ENCODE measurements around the gene KANK3. TPM values are rescaled to one million over a fixed set of nuclear protein-coding genes. Genes with fewer than 3 reads are reported as not detected.

The KANK3 gene
- total and polyA plus RNA-seq, 10 of the 15 experiments (the other 5 are each of a cell fraction or from before 2014, with no cell fraction given), result 0.03 to 0.93 (median 0.22) TPM; not detected in 1

GRCh38 chr19:8389891-8390616 lies 47.0 kb upstream of the KANK3 start, which contains the start of gene RAB11B:
Gene RAB11B, plus strand, starts transcription at chr19:8390360. Its CDS starts 57 bp downstream, at chr19:8390417.
- ChIA-PET SMC1A (ENCODE audit: uncharacterized antibody, unreplicated experiment) (interaction anchor here (0.8 kb wide), 1 partner anchor 24 kb away, joined by 3 read pairs; no protein-coding TSS in a partner anchor), RAD21 (ENCODE audit: unreplicated experiment) (interaction anchor here (1.1 to 1.6 kb wide), 4 partner anchors 23 to 181 kb away, joined by 3 to 5 read pairs (median 4); partner anchors contain the start of genes CERS4, MARCHF2 and ZNF414), POLR2A (interaction anchor here (0.5 to 3.0 kb wide), 10 partner anchors 10 to 447 kb away, joined by 3 to 11 read pairs (median 4); partner anchors contain the start of genes HNRNPM, MARCHF2, TIMM44 and ZNF414), CTCF (interaction anchor here (1.0 to 1.6 kb wide), 6 partner anchors 23 to 124 kb away, joined by 3 to 14 read pairs (median 4); partner anchors contain the start of genes MARCHF2 and ZNF414)
- peak within 1 kb of the TSS; percentile 96 for H3K9ac ChIP-seq (ENCODE audit: control insufficient read depth, insufficient read depth, low read length)
- no peaks in the 10 kb centered on the region for H3K27me3 ChIP-seq (replicated peaks in 1 of 2; ENCODE audit: control insufficient read depth in 2 of 2, insufficient read depth in 2 of 2, low read length in 1 of 2)
- in situ Hi-C loops (cut with MboI) (no loop called here), intact Hi-C loops (cut with micrococcal nuclease; ENCODE audit: unreplicated experiment) (no loop called here)
- FAIRE-seq (peak; percentile 95), DNase-seq (ENCODE audit: low read depth, low spot score) (peak; percentile 100), ATAC-seq (peak; percentile 97)
- peak within 1 kb of the TSS; percentile 93 for H3K4me2 ChIP-seq (ENCODE audit: control insufficient read depth, insufficient read depth)
- H2AFZ ChIP-seq (ENCODE audit: control insufficient read depth, low read depth, low read length), result peak within 1 kb of the TSS; percentile 86
- H4K20me1 ChIP-seq (ENCODE audit: control insufficient read depth, insufficient read depth), result peaks cover 5% of the 10 kb centered on the region
- peak within 1 kb of the TSS; percentile 74 for H3K4me3 ChIP-seq
- peaks cover 11% of the 10 kb centered on the region for H3K4me1 ChIP-seq (ENCODE audit: control insufficient read depth, insufficient read depth, low read length)
- no peaks in the 10 kb centered on the region; the same call in 2 of the 3 replicates for H3K9me3 ChIP-seq (replicated peaks; ENCODE audit: control insufficient read depth, insufficient read depth, low read length)
- H3K27ac ChIP-seq (ENCODE audit: control insufficient read depth, insufficient read depth), result peak within 1 kb of the TSS; percentile 98
- H3K79me2 ChIP-seq (ENCODE audit: control insufficient read depth, insufficient read depth, low read length), result peaks cover 22% of the 10 kb centered on the region
- no peaks in the 10 kb centered on the region for H3K36me3 ChIP-seq (ENCODE audit: control insufficient read depth in 2 of 2, insufficient read depth in 2 of 2, low read length in 1 of 2)
- BruUV-seq (replicated peaks), result no TSS peak
- under 1% methylated on average over 68 of the region's 70 CpGs for WGBS (ENCODE audit: insufficient coverage, insufficient replicate concordance, low lambda C conversion rate, missing lambda C conversion rate)
- TF ChIP-seq NR2C1 (IDR thresholded peaks at IDR 0.05) (peak; percentile 80), JUNB (IDR thresholded peaks at IDR 0.05) (no peak), HSF1 (IDR thresholded peaks at IDR 0.05; ENCODE audit: low read depth, low read length) (no peak), ZNF207 (IDR thresholded peaks at IDR 0.05; ENCODE audit: borderline replicate concordance) (peak; percentile 90; the same call in 1 of the 2 replicates), NKRF (conservative IDR thresholded peaks at IDR 0.05) (peak; percentile 91), RCOR1 (conservative IDR thresholded peaks at IDR 0.05; ENCODE audit: low read depth, low read length) (no peak), EGR1 (IDR thresholded peaks at IDR 0.05; ENCODE audit: borderline replicate concordance in 1 of 2, low read depth in 2 of 2, low read length in 2 of 2) (peak in 1 of 2 experiments; percentile 42; a peak in 1 of 3 replicates), BACH1 (IDR thresholded peaks at IDR 0.05; ENCODE audit: borderline replicate concordance) (peak; percentile 89), DPF2 (IDR thresholded peaks at IDR 0.05) (peak; percentile 100), IRF4 (IDR thresholded peaks at IDR 0.05; ENCODE audit: low read depth, low read length) (no peak; the same call in 1 of the 2 replicates), SREBF1 (IDR thresholded peaks at IDR 0.05; ENCODE audit: low read length) (peak; percentile 27; the same call in 1 of the 2 replicates), ZNF274 (IDR thresholded peaks at IDR 0.05; ENCODE audit: insufficient read depth, insufficient read length) (no peak), TCF3 (IDR thresholded peaks at IDR 0.05; ENCODE audit: borderline replicate concordance, insufficient read depth, low read depth, low read length) (no peak), HDAC6 (IDR thresholded peaks at IDR 0.05; ENCODE audit: unreplicated experiment) (peak; percentile 43), POU2F2 (IDR thresholded peaks at IDR 0.05; ENCODE audit: borderline replicate concordance, low read depth, low read length) (peak; percentile 40; the same call in 1 of the 3 replicates), ATF2 (IDR thresholded peaks at IDR 0.05; ENCODE audit: low read length) (peak; percentile 77), ZNF24 (IDR thresholded peaks at IDR 0.05) (no peak), SMAD5 (IDR thresholded peaks at IDR 0.05; ENCODE audit: low read depth) (no peak), SUZ12 (IDR thresholded peaks at IDR 0.05; ENCODE audit: unreplicated experiment) (no peak)

Measured in GM12878 (cell line).